SK-N-SH treated with all-trans-retinoic acid at 6 μM for 48 hours (cell line): ENCODE results near the gene GHRHR.

Experiments used
- RARB ChIP-seq: fragments of 250-450 bp; sonication (Bioruptor Pico); IDR thresholded peaks from 2 replicates; pipeline ENCODE4 v1.8.0; 2021; ENCODE audit warnings: mild to moderate bottlenecking, moderate library complexity
- SNAI2 ChIP-seq: fragments of 250-450 bp; sonication (Bioruptor Pico); IDR thresholded peaks from 2 replicates; pipeline ENCODE4 v1.5.0; 2020; ENCODE audit warnings: mild to moderate bottlenecking, moderate library complexity
- TCF4 ChIP-seq: fragments of 250-450 bp; sonication (Bioruptor Pico); IDR thresholded peaks from 2 replicates; pipeline ENCODE4 v1.8.0; 2021; ENCODE audit warnings: mild to moderate bottlenecking, moderate library complexity, borderline replicate concordance
- TOX ChIP-seq: fragments of 250-450 bp; sonication (Bioruptor Pico); IDR thresholded peaks from 2 replicates; pipeline ENCODE4 v1.8.0; 2021; ENCODE audit warnings: mild to moderate bottlenecking, moderate library complexity, borderline replicate concordance
- ZFP3 ChIP-seq: fragments of 250-450 bp; sonication (Bioruptor Pico); IDR thresholded peaks from 2 replicates; pipeline ENCODE4 v1.5.0; 2020; ENCODE audit warnings: mild to moderate bottlenecking, moderate library complexity
- ZFP30 ChIP-seq: fragments of 450-650 bp; formaldehyde crosslinking; IDR thresholded peaks from 2 replicates; pipeline ENCODE4 v1.5.0; 2022; ENCODE audit warnings: mild to moderate bottlenecking, moderate library complexity
- TF ChIP-seq, protein P1 (sequence below): fragments of 250-450 bp; sonication (Bioruptor Pico); IDR thresholded peaks from 2 replicates; pipeline ENCODE4 v1.8.0; 2021; ENCODE audit warnings: low read depth, mild to moderate bottlenecking, moderate library complexity, borderline replicate concordance
- TF ChIP-seq, protein P2 (sequence below): fragments of 250-450 bp; sonication (Bioruptor Pico); IDR thresholded peaks from 2 replicates; pipeline ENCODE4 v1.5.0; 2020; ENCODE audit warnings: mild to moderate bottlenecking, moderate library complexity

GRCh38 chr7:31000161-31000693 lies 36.5 kb downstream of the GHRHR start:
- TF ChIP-seq RARB (no peak), ZFP3 (CRISPR knock-in tag) (no peak), ZFP30 (CRISPR knock-in tag) (no peak), TCF4 (CRISPR knock-in tag) (no peak), TOX (CRISPR knock-in tag) (no peak), SNAI2 (CRISPR knock-in tag) (no peak)
- TF ChIP-seq, protein P1, sequence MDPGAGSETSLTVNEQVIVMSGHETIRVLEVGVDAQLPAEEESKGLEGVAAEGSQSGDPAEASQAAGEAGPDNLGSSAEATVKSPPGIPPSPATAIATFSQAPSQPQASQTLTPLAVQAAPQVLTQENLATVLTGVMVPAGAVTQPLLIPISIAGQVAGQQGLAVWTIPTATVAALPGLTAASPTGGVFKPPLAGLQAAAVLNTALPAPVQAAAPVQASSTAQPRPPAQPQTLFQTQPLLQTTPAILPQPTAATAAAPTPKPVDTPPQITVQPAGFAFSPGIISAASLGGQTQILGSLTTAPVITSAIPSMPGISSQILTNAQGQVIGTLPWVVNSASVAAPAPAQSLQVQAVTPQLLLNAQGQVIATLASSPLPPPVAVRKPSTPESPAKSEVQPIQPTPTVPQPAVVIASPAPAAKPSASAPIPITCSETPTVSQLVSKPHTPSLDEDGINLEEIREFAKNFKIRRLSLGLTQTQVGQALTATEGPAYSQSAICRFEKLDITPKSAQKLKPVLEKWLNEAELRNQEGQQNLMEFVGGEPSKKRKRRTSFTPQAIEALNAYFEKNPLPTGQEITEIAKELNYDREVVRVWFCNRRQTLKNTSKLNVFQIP (CRISPR knock-in tag) = no peak
- TF ChIP-seq, protein P2, sequence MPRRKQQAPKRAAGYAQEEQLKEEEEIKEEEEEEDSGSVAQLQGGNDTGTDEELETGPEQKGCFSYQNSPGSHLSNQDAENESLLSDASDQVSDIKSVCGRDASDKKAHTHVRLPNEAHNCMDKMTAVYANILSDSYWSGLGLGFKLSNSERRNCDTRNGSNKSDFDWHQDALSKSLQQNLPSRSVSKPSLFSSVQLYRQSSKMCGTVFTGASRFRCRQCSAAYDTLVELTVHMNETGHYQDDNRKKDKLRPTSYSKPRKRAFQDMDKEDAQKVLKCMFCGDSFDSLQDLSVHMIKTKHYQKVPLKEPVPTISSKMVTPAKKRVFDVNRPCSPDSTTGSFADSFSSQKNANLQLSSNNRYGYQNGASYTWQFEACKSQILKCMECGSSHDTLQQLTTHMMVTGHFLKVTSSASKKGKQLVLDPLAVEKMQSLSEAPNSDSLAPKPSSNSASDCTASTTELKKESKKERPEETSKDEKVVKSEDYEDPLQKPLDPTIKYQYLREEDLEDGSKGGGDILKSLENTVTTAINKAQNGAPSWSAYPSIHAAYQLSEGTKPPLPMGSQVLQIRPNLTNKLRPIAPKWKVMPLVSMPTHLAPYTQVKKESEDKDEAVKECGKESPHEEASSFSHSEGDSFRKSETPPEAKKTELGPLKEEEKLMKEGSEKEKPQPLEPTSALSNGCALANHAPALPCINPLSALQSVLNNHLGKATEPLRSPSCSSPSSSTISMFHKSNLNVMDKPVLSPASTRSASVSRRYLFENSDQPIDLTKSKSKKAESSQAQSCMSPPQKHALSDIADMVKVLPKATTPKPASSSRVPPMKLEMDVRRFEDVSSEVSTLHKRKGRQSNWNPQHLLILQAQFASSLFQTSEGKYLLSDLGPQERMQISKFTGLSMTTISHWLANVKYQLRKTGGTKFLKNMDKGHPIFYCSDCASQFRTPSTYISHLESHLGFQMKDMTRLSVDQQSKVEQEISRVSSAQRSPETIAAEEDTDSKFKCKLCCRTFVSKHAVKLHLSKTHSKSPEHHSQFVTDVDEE (CRISPR knock-in tag) = no peak
